ENCODE results near the gene HOXB5. TPM values are rescaled to one million over a fixed set of nuclear protein-coding genes. Genes with fewer than 3 reads are reported as not detected.

The HOXB5 gene
- total RNA-seq, 4 donors from 2014 or later, result 0.27 to 2.7 (median 1.4) TPM

- Histone ChIP-seq H3K36me3 (no peaks in the 10 kb centered on the region), H3K27ac (no peak overlapping the region), H3K4me3 (no peak overlapping the region), H3K27me3 (peaks cover 100% of the 10 kb centered on the region), H3K4me1 (peaks cover 0 to 20% (median 0%) of the 10 kb centered on the region in 3 donors), H3K9me3 (peaks cover 0 to 4% (median 0%) of the 10 kb centered on the region in 3 donors)
- ATAC-seq, result peak; percentile 62
- WGBS, 2 donors (ENCODE audit: low coverage in 1 of 2), result 17 to 26% methylated on average over 4 to 5 of the region's 39 CpGs
- TF ChIP-seq EP300 (IDR thresholded peaks at IDR 0.05), result no peak
- TF ChIP-seq POLR2A (IDR thresholded peaks at IDR 0.05), result no peak
- TF ChIP-seq POLR2AphosphoS5 (IDR thresholded peaks at IDR 0.05), result no peak
- TF ChIP-seq, protein P1, sequence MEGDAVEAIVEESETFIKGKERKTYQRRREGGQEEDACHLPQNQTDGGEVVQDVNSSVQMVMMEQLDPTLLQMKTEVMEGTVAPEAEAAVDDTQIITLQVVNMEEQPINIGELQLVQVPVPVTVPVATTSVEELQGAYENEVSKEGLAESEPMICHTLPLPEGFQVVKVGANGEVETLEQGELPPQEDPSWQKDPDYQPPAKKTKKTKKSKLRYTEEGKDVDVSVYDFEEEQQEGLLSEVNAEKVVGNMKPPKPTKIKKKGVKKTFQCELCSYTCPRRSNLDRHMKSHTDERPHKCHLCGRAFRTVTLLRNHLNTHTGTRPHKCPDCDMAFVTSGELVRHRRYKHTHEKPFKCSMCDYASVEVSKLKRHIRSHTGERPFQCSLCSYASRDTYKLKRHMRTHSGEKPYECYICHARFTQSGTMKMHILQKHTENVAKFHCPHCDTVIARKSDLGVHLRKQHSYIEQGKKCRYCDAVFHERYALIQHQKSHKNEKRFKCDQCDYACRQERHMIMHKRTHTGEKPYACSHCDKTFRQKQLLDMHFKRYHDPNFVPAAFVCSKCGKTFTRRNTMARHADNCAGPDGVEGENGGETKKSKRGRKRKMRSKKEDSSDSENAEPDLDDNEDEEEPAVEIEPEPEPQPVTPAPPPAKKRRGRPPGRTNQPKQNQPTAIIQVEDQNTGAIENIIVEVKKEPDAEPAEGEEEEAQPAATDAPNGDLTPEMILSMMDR (IDR thresholded peaks at IDR 0.05), result peak in 2 of 4 experiments; percentile 27 to 43
Measured at GRCh38 chr17:48636177-48637018, 42.8 kb upstream of the HOXB5 start.

DNA sequence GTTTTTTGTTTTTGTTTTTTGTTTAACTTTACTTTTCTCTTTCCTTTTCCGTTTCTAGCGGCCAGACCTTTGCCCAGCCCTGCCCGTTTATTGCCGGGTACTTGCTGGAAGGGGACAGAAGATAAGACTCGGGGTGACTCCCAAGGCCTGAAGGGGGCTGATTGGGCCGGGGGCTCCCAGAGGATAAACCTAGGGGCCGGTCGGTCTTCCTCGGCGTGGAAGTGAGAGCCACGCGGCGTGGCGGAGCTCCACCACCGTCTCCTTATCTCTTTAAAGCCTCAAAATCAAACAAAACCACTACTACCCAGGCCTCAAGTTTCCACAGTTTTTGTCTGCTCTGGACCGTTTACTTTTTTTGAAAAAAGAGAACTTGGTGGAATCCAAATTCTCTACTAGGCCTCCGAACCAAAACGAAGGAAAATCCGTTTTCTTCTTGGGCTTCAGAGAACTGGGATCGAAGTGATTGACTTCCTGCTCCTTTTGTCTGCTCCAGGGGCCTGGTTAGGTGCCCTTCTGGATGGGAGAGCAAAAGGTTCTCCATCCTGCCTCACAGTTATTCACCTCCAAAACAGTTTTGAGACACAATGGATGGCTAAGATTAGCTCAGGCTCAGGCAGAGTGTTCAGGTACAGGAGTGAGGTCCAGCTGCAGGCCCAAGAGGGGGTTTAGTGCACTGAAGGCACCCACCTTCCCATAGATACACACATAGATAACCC is 41.1 kb upstream of the HOXB5 start:
- H3K36me3 ChIP-seq, result no peaks in the 10 kb centered on the region
- no peak overlapping the region for H3K4me3 ChIP-seq
- ATAC-seq, result no peak
- no peak overlapping the region for H3K27ac ChIP-seq
- TF ChIP-seq, protein P1 (IDR thresholded peaks at IDR 0.05), result no peak
- TF ChIP-seq EP300 (IDR thresholded peaks at IDR 0.05) (no peak), POLR2A (IDR thresholded peaks at IDR 0.05) (no peak)
- H3K27me3 ChIP-seq, result peaks cover 100% of the 10 kb centered on the region
- peaks cover 0 to 4% (median 0%) of the 10 kb centered on the region in 3 donors for H3K9me3 ChIP-seq
- H3K4me1 ChIP-seq, result peaks cover 0 to 20% (median 0%) of the 10 kb centered on the region in 3 donors
- 0 to 22% methylated on average over 1 to 20 of the region's 20 CpGs for WGBS, 2 donors (ENCODE audit: low coverage in 1 of 2)

DNA sequence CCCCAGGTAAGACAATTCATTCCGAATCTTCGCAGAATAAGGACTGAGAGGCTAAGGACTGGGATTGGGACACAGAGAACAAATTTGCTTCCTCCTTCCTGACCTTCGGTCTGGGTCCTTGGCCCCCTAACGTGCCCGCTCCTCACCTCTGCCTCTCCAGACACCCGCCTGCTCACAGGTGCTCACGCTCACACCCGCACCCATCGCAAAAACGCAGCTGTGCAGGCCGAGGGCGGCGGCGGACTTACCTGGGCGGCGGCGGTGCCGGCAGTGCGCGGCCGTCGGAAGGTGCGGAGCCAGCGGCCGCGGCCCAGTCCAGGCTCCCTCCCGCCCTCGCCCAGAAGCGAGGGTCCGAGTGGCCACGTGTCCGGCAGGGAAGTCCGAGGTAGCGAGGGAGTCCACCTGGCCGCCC is 39.7 kb upstream of the HOXB5 start:
- WGBS, 2 donors (ENCODE audit: low coverage in 1 of 2), result 0 to 6% methylated on average over 2 to 7 of the region's 35 CpGs
- Histone ChIP-seq H3K4me3 (no peak overlapping the region), H3K27ac (no peak overlapping the region), H3K27me3 (peaks cover 100% of the 10 kb centered on the region), H3K36me3 (no peaks in the 10 kb centered on the region), H3K4me1 (peaks cover 0 to 20% (median 0%) of the 10 kb centered on the region in 3 donors), H3K9me3 (peaks cover 0 to 4% (median 0%) of the 10 kb centered on the region in 3 donors)
- no peak for TF ChIP-seq POLR2AphosphoS5 (IDR thresholded peaks at IDR 0.05)
- TF ChIP-seq EP300 (IDR thresholded peaks at IDR 0.05), result no peak
- TF ChIP-seq, protein P1 (IDR thresholded peaks at IDR 0.05), result no peak
- TF ChIP-seq POLR2A (IDR thresholded peaks at IDR 0.05), result no peak
- no peak for ATAC-seq

DNA sequence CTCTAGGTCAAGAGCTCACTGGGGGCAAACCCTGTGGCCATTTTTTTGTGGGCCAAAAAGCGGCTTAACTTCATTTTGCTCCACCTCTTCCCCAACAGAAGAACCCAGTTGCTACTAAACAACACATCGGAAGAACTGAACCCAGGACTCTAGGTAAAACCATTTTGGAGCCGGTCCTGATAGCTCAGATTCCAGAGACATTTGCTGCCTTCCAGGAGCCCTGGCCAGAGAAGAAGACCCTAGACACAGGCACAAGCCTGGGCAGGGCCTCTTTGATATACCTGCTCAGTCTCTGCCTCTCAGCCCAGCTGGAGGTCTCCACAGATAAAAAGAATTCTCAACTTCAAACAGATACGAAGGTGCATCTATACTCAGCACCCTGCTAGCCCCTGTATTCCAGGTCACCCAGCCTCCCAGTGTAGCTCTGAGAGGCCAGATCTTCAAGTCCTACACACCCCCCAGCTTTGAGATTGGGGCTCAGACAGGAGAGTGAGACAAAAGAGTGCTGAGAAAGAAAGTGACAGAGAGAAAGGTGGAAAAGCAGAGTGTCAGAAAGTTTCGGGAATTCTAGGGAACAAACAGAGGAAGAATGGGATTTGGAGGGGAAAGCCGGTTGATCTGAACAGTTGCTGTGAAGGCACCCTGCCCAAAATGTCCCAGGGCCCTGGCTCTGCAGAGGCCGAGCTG is 39.1 kb upstream of the HOXB5 start:
- no peak for ATAC-seq
- TF ChIP-seq, protein P1 (IDR thresholded peaks at IDR 0.05), result no peak
- WGBS, 2 donors (ENCODE audit: low coverage in 1 of 2), result 0 to 14% methylated on average over 1 to 5 of the region's 7 CpGs

More for the DNA sequence above, 39.1 kb upstream of the HOXB5 start:
- peaks cover 0 to 4% (median 0%) of the 10 kb centered on the region in 3 donors for H3K9me3 ChIP-seq
- H3K27ac ChIP-seq, result no peak overlapping the region
- H3K27me3 ChIP-seq, result peaks cover 100% of the 10 kb centered on the region
- H3K4me1 ChIP-seq, result peaks cover 0 to 20% (median 0%) of the 10 kb centered on the region in 3 donors
- no peaks in the 10 kb centered on the region for H3K36me3 ChIP-seq
- H3K4me3 ChIP-seq, result no peak overlapping the region

All from gastroesophageal sphincter (tissue), 4 donors.